ENCODE measurements around the gene LTBP1. TPM values are rescaled to one million over a fixed set of nuclear protein-coding genes. Genes with fewer than 3 reads are reported as not detected.

Gene LTBP1
- total and polyA plus RNA-seq, 5 donors from 2014 or later = 3.7 TPM; not detected in 4

GRCh38 chr2:33145459-33145858 is 198.7 kb downstream of the LTBP1 start:
- Histone ChIP-seq H3K4me1 (ENCODE audit: control insufficient read depth, insufficient read depth, low read length, poor library complexity, severe bottlenecking) (no peaks in the 10 kb centered on the region), H3K27ac (ENCODE audit: insufficient read depth, low read length, poor library complexity, severe bottlenecking) (no peak overlapping the region), H3K36me3 (ENCODE audit: control insufficient read depth, insufficient read depth, low read length) (no peaks in the 10 kb centered on the region), H3K4me3 (ENCODE audit: low read depth, low read length) (no peak overlapping the region), H3K9me3 (ENCODE audit: control insufficient read depth in 2 of 2, low read length in 2 of 2) (no peaks in the 10 kb centered on the region), H3K27me3 (ENCODE audit: control insufficient read depth, insufficient read depth, low read length) (no peaks in the 10 kb centered on the region)
- H3K27ac Mint-ChIP-seq = no peak overlapping the region
- H3K36me3 Mint-ChIP-seq = no peaks in the 10 kb centered on the region
- no peaks in the 10 kb centered on the region for H3K27me3 Mint-ChIP-seq
- H3K9me3 Mint-ChIP-seq = peaks cover 0 to 6% (median 0%) of the 10 kb centered on the region in 7 donors
- H3K4me3 Mint-ChIP-seq = no peak overlapping the region
- DNase-seq (no peak), ATAC-seq (ENCODE audit: low read depth in 2 of 2) (no peak)
- H3K4me1 Mint-ChIP-seq = no peaks in the 10 kb centered on the region

DNA sequence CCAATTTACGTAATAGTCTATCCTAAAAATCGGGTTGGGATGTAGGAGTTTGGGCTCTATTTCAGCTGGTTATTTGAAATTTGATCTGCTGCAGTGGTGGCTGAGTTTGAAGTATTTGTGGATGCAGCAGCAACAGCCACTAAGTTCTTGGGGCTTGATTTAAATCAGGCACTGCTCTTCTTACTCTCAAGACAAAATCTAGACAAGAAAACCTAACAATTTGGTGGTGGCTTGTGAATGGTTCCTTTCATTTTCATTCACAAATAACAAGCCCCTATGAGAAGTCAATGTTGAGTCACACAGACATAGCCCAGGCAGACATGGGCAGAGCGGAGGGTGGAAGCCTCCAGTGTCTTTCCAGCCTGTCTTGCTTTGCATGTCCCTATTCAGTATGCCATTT is 199.3 kb downstream of the LTBP1 start:
- H3K36me3 Mint-ChIP-seq = no peaks in the 10 kb centered on the region
- H3K9me3 Mint-ChIP-seq = peaks cover 0 to 6% (median 0%) of the 10 kb centered on the region in 7 donors
- no peaks in the 10 kb centered on the region for H3K4me1 Mint-ChIP-seq
- H3K36me3 ChIP-seq (ENCODE audit: control insufficient read depth, insufficient read depth, low read length) = no peaks in the 10 kb centered on the region
- no peaks in the 10 kb centered on the region for H3K9me3 ChIP-seq (ENCODE audit: control insufficient read depth in 2 of 2, low read length in 2 of 2)
- no peaks in the 10 kb centered on the region for H3K4me1 ChIP-seq (ENCODE audit: control insufficient read depth, insufficient read depth, low read length, poor library complexity, severe bottlenecking)
- H3K27ac ChIP-seq (ENCODE audit: insufficient read depth, low read length, poor library complexity, severe bottlenecking) = no peak overlapping the region
- H3K4me3 Mint-ChIP-seq = no peak overlapping the region
- H3K27ac Mint-ChIP-seq = no peak overlapping the region
- no peaks in the 10 kb centered on the region for H3K27me3 Mint-ChIP-seq
- no peak overlapping the region for H3K4me3 ChIP-seq (ENCODE audit: low read depth, low read length)
- no peaks in the 10 kb centered on the region for H3K27me3 ChIP-seq (ENCODE audit: control insufficient read depth, insufficient read depth, low read length)
- DNase-seq (no peak), ATAC-seq (ENCODE audit: low read depth in 2 of 2) (no peak)

DNA sequence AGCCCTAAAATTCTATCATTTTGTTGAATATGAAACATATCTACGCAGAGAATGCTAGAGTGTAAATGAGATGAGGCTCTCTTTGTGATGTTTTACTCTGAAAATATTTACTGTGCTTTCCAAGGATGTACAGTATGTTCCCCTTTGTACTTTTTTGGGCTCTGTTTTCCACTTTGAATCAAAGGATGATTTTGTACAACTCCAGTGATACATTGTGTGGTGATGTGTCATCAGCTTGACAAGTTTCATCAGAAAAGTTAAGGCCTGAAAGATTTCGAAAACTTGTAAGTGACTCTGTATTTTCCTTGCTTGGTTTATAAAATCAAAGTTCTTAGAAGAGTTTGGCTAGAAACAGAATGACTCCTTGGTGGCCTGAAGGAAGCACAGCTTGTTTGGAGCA is 206.3 kb downstream of the LTBP1 start:
- ATAC-seq (ENCODE audit: low read depth in 2 of 2) (no peak), DNase-seq (no peak)
- Histone ChIP-seq H3K27ac (ENCODE audit: insufficient read depth, low read length, poor library complexity, severe bottlenecking) (no peak overlapping the region), H3K9me3 (ENCODE audit: control insufficient read depth in 2 of 2, low read length in 2 of 2) (no peaks in the 10 kb centered on the region), H3K4me3 (ENCODE audit: low read depth, low read length) (no peak overlapping the region), H3K27me3 (ENCODE audit: control insufficient read depth, insufficient read depth, low read length) (no peaks in the 10 kb centered on the region), H3K4me1 (ENCODE audit: control insufficient read depth, insufficient read depth, low read length, poor library complexity, severe bottlenecking) (no peaks in the 10 kb centered on the region), H3K36me3 (ENCODE audit: control insufficient read depth, insufficient read depth, low read length) (no peaks in the 10 kb centered on the region)
- Mint-ChIP-seq H3K27me3 (peaks cover 4% of the 10 kb centered on the region), H3K4me1 (no peaks in the 10 kb centered on the region), H3K36me3 (no peaks in the 10 kb centered on the region), H3K4me3 (no peak overlapping the region), H3K9me3 (no peaks in the 10 kb centered on the region), H3K27ac (no peak overlapping the region)

DNA sequence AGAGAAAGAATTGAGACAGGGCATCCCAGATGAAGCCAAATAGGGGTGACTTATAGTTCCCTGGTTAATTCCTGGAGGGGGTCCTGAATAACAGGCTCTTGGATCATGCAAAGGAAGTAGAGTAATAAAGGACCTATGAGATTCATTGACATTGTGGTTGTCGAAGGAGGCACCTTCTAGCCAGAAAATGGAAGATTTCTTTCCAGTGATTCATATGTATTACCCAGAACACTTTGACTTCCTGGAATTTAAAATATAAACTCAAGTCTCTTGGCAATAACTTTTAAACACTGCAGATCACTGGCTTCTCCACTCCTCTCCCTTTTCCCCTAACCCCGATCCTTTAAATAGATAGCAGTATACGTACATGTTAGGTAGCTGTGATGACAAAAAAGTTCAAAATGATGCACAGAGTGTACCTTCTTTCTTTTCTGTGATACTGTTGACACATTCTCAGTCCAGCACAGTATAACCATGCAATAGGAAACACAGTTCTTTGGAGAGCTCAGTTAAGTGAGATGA is 211.8 kb downstream of the LTBP1 start:
- H3K27ac Mint-ChIP-seq = no peak overlapping the region
- ATAC-seq (ENCODE audit: low read depth in 2 of 2) (no peak), DNase-seq (no peak)
- no peaks in the 10 kb centered on the region for H3K9me3 Mint-ChIP-seq
- H3K27me3 Mint-ChIP-seq = peaks cover 21% of the 10 kb centered on the region
- no peaks in the 10 kb centered on the region for H3K4me1 Mint-ChIP-seq
- Histone ChIP-seq H3K27ac (ENCODE audit: insufficient read depth, low read length, poor library complexity, severe bottlenecking) (no peak overlapping the region), H3K4me3 (ENCODE audit: low read depth, low read length) (no peak overlapping the region), H3K9me3 (ENCODE audit: control insufficient read depth in 2 of 2, low read length in 2 of 2) (no peaks in the 10 kb centered on the region), H3K27me3 (ENCODE audit: control insufficient read depth, insufficient read depth, low read length) (no peaks in the 10 kb centered on the region), H3K4me1 (ENCODE audit: control insufficient read depth, insufficient read depth, low read length, poor library complexity, severe bottlenecking) (no peaks in the 10 kb centered on the region), H3K36me3 (ENCODE audit: control insufficient read depth, insufficient read depth, low read length) (no peaks in the 10 kb centered on the region)
- H3K36me3 Mint-ChIP-seq = no peaks in the 10 kb centered on the region
- no peak overlapping the region for H3K4me3 Mint-ChIP-seq

- Mint-ChIP-seq H3K27ac (no peak overlapping the region), H3K27me3 (peaks cover 25% of the 10 kb centered on the region), H3K36me3 (no peaks in the 10 kb centered on the region), H3K4me1 (no peaks in the 10 kb centered on the region), H3K4me3 (no peak overlapping the region), H3K9me3 (no peaks in the 10 kb centered on the region)
- Histone ChIP-seq H3K27me3 (ENCODE audit: control insufficient read depth, insufficient read depth, low read length) (no peaks in the 10 kb centered on the region), H3K4me3 (ENCODE audit: low read depth, low read length) (no peak overlapping the region), H3K36me3 (ENCODE audit: control insufficient read depth, insufficient read depth, low read length) (no peaks in the 10 kb centered on the region), H3K9me3 (ENCODE audit: control insufficient read depth in 2 of 2, low read length in 2 of 2) (no peaks in the 10 kb centered on the region), H3K27ac (ENCODE audit: insufficient read depth, low read length, poor library complexity, severe bottlenecking) (no peak overlapping the region), H3K4me1 (ENCODE audit: control insufficient read depth, insufficient read depth, low read length, poor library complexity, severe bottlenecking) (no peaks in the 10 kb centered on the region)
- DNase-seq = no peak
- no peak for ATAC-seq (ENCODE audit: low read depth in 2 of 2)
Measured at GRCh38 chr2:33160191-33160590, 213.4 kb downstream of the LTBP1 start.

GRCh38 chr2:33166287-33166881 is 219.6 kb downstream of the LTBP1 start:
- Mint-ChIP-seq H3K9me3 (peaks cover 0 to 3% (median 0%) of the 10 kb centered on the region in 7 donors), H3K27ac (no peak overlapping the region), H3K4me3 (no peak overlapping the region), H3K36me3 (no peaks in the 10 kb centered on the region), H3K27me3 (peaks cover 18% of the 10 kb centered on the region), H3K4me1 (no peaks in the 10 kb centered on the region)
- Histone ChIP-seq H3K4me1 (ENCODE audit: control insufficient read depth, insufficient read depth, low read length, poor library complexity, severe bottlenecking) (no peaks in the 10 kb centered on the region), H3K27ac (ENCODE audit: insufficient read depth, low read length, poor library complexity, severe bottlenecking) (no peak overlapping the region), H3K4me3 (ENCODE audit: low read depth, low read length) (no peak overlapping the region), H3K36me3 (ENCODE audit: control insufficient read depth, insufficient read depth, low read length) (no peaks in the 10 kb centered on the region), H3K9me3 (ENCODE audit: control insufficient read depth in 2 of 2, low read length in 2 of 2) (no peaks in the 10 kb centered on the region), H3K27me3 (ENCODE audit: control insufficient read depth, insufficient read depth, low read length) (peaks cover 7% of the 10 kb centered on the region)
- DNase-seq = no peak
- ATAC-seq (ENCODE audit: low read depth in 2 of 2) = no peak

DNA sequence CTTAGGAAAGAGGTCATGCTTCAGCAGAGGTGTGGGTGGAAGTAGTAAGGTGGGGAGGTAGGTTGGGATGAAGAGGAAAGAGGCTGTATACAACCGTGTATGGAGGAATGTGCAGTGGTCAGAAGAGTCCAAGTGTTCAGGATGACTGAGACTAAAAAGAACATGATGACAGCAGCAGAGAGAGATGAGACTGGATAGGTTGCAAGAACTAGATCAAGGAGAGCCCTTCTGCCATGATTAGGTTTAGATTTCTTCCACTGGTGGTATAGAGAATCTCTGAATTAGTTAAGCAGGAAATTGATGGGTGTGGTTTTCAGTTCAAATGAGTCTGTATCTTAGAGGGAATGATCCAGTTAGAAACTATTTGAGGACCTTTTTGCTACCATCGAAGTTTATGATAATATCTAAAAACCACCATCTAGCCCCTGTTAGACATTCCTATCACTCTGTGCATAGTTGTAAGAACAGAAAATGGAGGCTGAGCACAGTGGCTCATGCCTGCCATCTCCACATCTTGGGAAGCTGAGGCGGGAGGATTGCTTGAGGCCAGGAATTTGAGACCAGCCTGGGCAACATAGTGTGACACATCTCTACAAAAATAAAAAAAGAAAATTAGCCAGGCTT is 221.0 kb downstream of the LTBP1 start:
- DNase-seq (no peak), ATAC-seq (ENCODE audit: low read depth in 2 of 2) (no peak)
- Mint-ChIP-seq H3K9me3 (peaks cover 0 to 3% (median 0%) of the 10 kb centered on the region in 7 donors), H3K4me3 (no peak overlapping the region), H3K27me3 (peaks cover 13% of the 10 kb centered on the region), H3K27ac (no peak overlapping the region), H3K36me3 (no peaks in the 10 kb centered on the region), H3K4me1 (no peaks in the 10 kb centered on the region)
- H3K9me3 ChIP-seq (ENCODE audit: control insufficient read depth in 2 of 2, low read length in 2 of 2) = no peaks in the 10 kb centered on the region
- no peak overlapping the region for H3K4me3 ChIP-seq (ENCODE audit: low read depth, low read length)
- no peak overlapping the region for H3K27ac ChIP-seq (ENCODE audit: insufficient read depth, low read length, poor library complexity, severe bottlenecking)
- no peaks in the 10 kb centered on the region for H3K4me1 ChIP-seq (ENCODE audit: control insufficient read depth, insufficient read depth, low read length, poor library complexity, severe bottlenecking)
- H3K36me3 ChIP-seq (ENCODE audit: control insufficient read depth, insufficient read depth, low read length) = no peaks in the 10 kb centered on the region
- H3K27me3 ChIP-seq (ENCODE audit: control insufficient read depth, insufficient read depth, low read length) = peaks cover 7% of the 10 kb centered on the region

- Histone ChIP-seq H3K9me3 (ENCODE audit: control insufficient read depth in 2 of 2, low read length in 2 of 2) (no peaks in the 10 kb centered on the region), H3K27me3 (ENCODE audit: control insufficient read depth, insufficient read depth, low read length) (peaks cover 7% of the 10 kb centered on the region), H3K4me3 (ENCODE audit: low read depth, low read length) (no peak overlapping the region), H3K36me3 (ENCODE audit: control insufficient read depth, insufficient read depth, low read length) (no peaks in the 10 kb centered on the region), H3K4me1 (ENCODE audit: control insufficient read depth, insufficient read depth, low read length, poor library complexity, severe bottlenecking) (no peaks in the 10 kb centered on the region), H3K27ac (ENCODE audit: insufficient read depth, low read length, poor library complexity, severe bottlenecking) (no peak overlapping the region)
- H3K4me3 Mint-ChIP-seq = no peak overlapping the region
- no peaks in the 10 kb centered on the region for H3K4me1 Mint-ChIP-seq
- H3K9me3 Mint-ChIP-seq = peaks cover 0 to 3% (median 0%) of the 10 kb centered on the region in 7 donors
- DNase-seq (no peak), ATAC-seq (ENCODE audit: low read depth in 2 of 2) (no peak)
- H3K27me3 Mint-ChIP-seq = peaks cover 9% of the 10 kb centered on the region
- H3K36me3 Mint-ChIP-seq = no peaks in the 10 kb centered on the region
- H3K27ac Mint-ChIP-seq = no peak overlapping the region
Measured at GRCh38 chr2:33168425-33168824, 221.7 kb downstream of the LTBP1 start.
